Stomach smooth muscle (tissue), 2 donors: ENCODE measurements around the gene MFAP4.
"Not testable (repeated sequence)": the region's sequence is repeated elsewhere in the genome, so short reads cannot be mapped to it uniquely, and the experiment has no call there.

Source experiments
- H3K27ac ChIP-seq: one replicate; pipeline ENCODE4 v1.7.0; 2013; ENCODE audit warnings: mild to moderate bottlenecking, low read length, inconsistent platforms
- H3K27me3 ChIP-seq, 2 donors: one replicate each; pipeline ENCODE4 v1.7.0; 2013; ENCODE audit warnings: low read length in 2 of 2; ENCODE audit not compliant: insufficient read depth in 2 of 2, control insufficient read depth in 1 of 2
- H3K36me3 ChIP-seq, 2 donors: one replicate each; pipeline ENCODE4 v1.7.0; 2013; ENCODE audit warnings: low read length in 2 of 2; ENCODE audit not compliant: control insufficient read depth in 2 of 2, insufficient read depth in 2 of 2
- H3K4me1 ChIP-seq: one replicate; pipeline ENCODE4 v1.7.0; 2013; ENCODE audit warnings: low read length; ENCODE audit not compliant: control insufficient read depth, insufficient read depth
- H3K4me3 ChIP-seq, 2 donors: one replicate each; pipeline ENCODE4 v1.7.0; 2013; ENCODE audit warnings: low read length in 2 of 2
- H3K9ac ChIP-seq, 2 donors: one replicate each; pipeline ENCODE4 v1.7.0; 2013; ENCODE audit warnings: low read length in 2 of 2, mild to moderate bottlenecking in 1 of 2
- H3K9me3 ChIP-seq, 2 donors: one replicate each; pipeline ENCODE4 v1.7.0; 2013; ENCODE audit warnings: low read length in 2 of 2; ENCODE audit not compliant: control insufficient read depth in 2 of 2
- donor health status: healthy.
- donor health status: Pancreatic carcinoma.

The MFAP4 gene

GRCh38 chr17:19361326-19361725 lies 25.7 kb downstream of the MFAP4 start:
- H3K27me3 ChIP-seq: no peaks in the 10 kb centered on the region
- H3K9ac ChIP-seq: no peak overlapping the region
- H3K27ac ChIP-seq: no peak overlapping the region
- H3K36me3 ChIP-seq: peaks cover 3 to 10% of the 10 kb centered on the region in 2 donors
- H3K4me1 ChIP-seq: peaks cover 11% of the 10 kb centered on the region
- H3K4me3 ChIP-seq: no peak overlapping the region
- H3K9me3 ChIP-seq: no peaks in the 10 kb centered on the region

- Histone ChIP-seq H3K27me3 (no peaks in the 10 kb centered on the region), H3K27ac (no peak overlapping the region), H3K9ac (no peak overlapping the region), H3K36me3 (peaks cover 3 to 10% of the 10 kb centered on the region in 2 donors), H3K9me3 (no peaks in the 10 kb centered on the region), H3K4me1 (peaks cover 11% of the 10 kb centered on the region), H3K4me3 (no peak overlapping the region)
Measured at GRCh38 chr17:19360772-19361171, 26.2 kb downstream of the MFAP4 start.

- peaks cover 3 to 10% of the 10 kb centered on the region in 2 donors for H3K36me3 ChIP-seq
- H3K9me3 ChIP-seq: no peaks in the 10 kb centered on the region
- peaks cover 11% of the 10 kb centered on the region for H3K4me1 ChIP-seq
- H3K27ac ChIP-seq: no peak overlapping the region
- no peak overlapping the region for H3K4me3 ChIP-seq
- no peaks in the 10 kb centered on the region for H3K27me3 ChIP-seq
- H3K9ac ChIP-seq: no peak overlapping the region
Measured at GRCh38 chr17:19359856-19360255, 27.1 kb downstream of the MFAP4 start.

GRCh38 chr17:19359151-19359550 lies 27.8 kb downstream of the MFAP4 start:
- Histone ChIP-seq H3K36me3 (peaks cover 3 to 10% of the 10 kb centered on the region in 2 donors), H3K27ac (no peak overlapping the region), H3K9ac (no peak overlapping the region), H3K27me3 (no peaks in the 10 kb centered on the region), H3K4me1 (peaks cover 11% of the 10 kb centered on the region), H3K4me3 (no peak overlapping the region), H3K9me3 (no peaks in the 10 kb centered on the region)

GRCh38 chr17:19357761-19358160 lies 29.2 kb downstream of the MFAP4 start:
- Histone ChIP-seq H3K9ac (no peak overlapping the region), H3K27ac (no peak overlapping the region), H3K27me3 (no peaks in the 10 kb centered on the region), H3K36me3 (peaks cover 3 to 10% of the 10 kb centered on the region in 2 donors), H3K4me1 (peaks cover 5% of the 10 kb centered on the region), H3K9me3 (no peaks in the 10 kb centered on the region), H3K4me3 (no peak overlapping the region)

GRCh38 chr17:19357351-19357750 lies 29.6 kb downstream of the MFAP4 start:
- Histone ChIP-seq H3K36me3 (peaks cover 3 to 10% of the 10 kb centered on the region in 2 donors), H3K4me1 (peaks cover 5% of the 10 kb centered on the region), H3K4me3 (no peak overlapping the region), H3K27me3 (no peaks in the 10 kb centered on the region), H3K27ac (no peak overlapping the region), H3K9me3 (no peaks in the 10 kb centered on the region), H3K9ac (no peak overlapping the region)

- no peak overlapping the region for H3K27ac ChIP-seq
- H3K9me3 ChIP-seq: no peaks in the 10 kb centered on the region
- no peak overlapping the region for H3K9ac ChIP-seq
- no peaks in the 10 kb centered on the region for H3K4me1 ChIP-seq
- no peak overlapping the region for H3K4me3 ChIP-seq
- H3K36me3 ChIP-seq: peaks cover 3 to 10% of the 10 kb centered on the region in 2 donors
- H3K27me3 ChIP-seq: no peaks in the 10 kb centered on the region
Measured at GRCh38 chr17:19354748-19355147, 32.2 kb downstream of the MFAP4 start.

GRCh38 chr17:19353401-19353800 lies 33.6 kb downstream of the MFAP4 start:
- not testable (repeated sequence) for H3K4me1 ChIP-seq, H3K4me3 ChIP-seq, H3K9me3 ChIP-seq, H3K9ac ChIP-seq, H3K36me3 ChIP-seq, H3K27ac ChIP-seq, H3K27me3 ChIP-seq

GRCh38 chr17:19348806-19349205 lies 38.2 kb downstream of the MFAP4 start:
- Histone ChIP-seq H3K4me1 (peaks cover 28% of the 10 kb centered on the region), H3K9me3 (no peaks in the 10 kb centered on the region), H3K27me3 (no peaks in the 10 kb centered on the region), H3K27ac (no peak overlapping the region), H3K9ac (no peak overlapping the region), H3K4me3 (no peak overlapping the region), H3K36me3 (no peaks in the 10 kb centered on the region)

GRCh38 chr17:19348081-19348650 lies 38.8 kb downstream of the MFAP4 start:
- Histone ChIP-seq H3K4me3 (no peak overlapping the region), H3K27ac (no peak overlapping the region), H3K9ac (no peak overlapping the region), H3K4me1 (peaks cover 28% of the 10 kb centered on the region), H3K9me3 (no peaks in the 10 kb centered on the region), H3K36me3 (no peaks in the 10 kb centered on the region), H3K27me3 (no peaks in the 10 kb centered on the region)

- Histone ChIP-seq H3K27me3 (no peaks in the 10 kb centered on the region), H3K9me3 (no peaks in the 10 kb centered on the region), H3K27ac (peak overlapping the region; percentile 66), H3K4me1 (peaks cover 32% of the 10 kb centered on the region), H3K36me3 (no peaks in the 10 kb centered on the region), H3K4me3 (peak overlapping the region in 1 of 2 donors; percentile 15), H3K9ac (peak overlapping the region in 1 of 2 donors; percentile 42)
Measured at GRCh38 chr17:19347323-19348080, 39.5 kb downstream of the MFAP4 start.
